ENCODE results near the gene H1-8. TPM values are rescaled to one million over a fixed set of nuclear protein-coding genes. Genes with fewer than 3 reads are reported as not detected.

The H1-8 gene
- total and polyA plus RNA-seq, 11 donors, result not detected

GRCh38 chr3:129560911-129561594, 18.1 kb downstream of the H1-8 start:
- intact Hi-C loops (cut with DNase I), result loop anchor here in 8 of 10 donors (5.0 kb wide), 5 partner anchors 36 to 69 kb away; partner anchors contain the start of gene PLXND1 (in 1 of the 8)

DNA sequence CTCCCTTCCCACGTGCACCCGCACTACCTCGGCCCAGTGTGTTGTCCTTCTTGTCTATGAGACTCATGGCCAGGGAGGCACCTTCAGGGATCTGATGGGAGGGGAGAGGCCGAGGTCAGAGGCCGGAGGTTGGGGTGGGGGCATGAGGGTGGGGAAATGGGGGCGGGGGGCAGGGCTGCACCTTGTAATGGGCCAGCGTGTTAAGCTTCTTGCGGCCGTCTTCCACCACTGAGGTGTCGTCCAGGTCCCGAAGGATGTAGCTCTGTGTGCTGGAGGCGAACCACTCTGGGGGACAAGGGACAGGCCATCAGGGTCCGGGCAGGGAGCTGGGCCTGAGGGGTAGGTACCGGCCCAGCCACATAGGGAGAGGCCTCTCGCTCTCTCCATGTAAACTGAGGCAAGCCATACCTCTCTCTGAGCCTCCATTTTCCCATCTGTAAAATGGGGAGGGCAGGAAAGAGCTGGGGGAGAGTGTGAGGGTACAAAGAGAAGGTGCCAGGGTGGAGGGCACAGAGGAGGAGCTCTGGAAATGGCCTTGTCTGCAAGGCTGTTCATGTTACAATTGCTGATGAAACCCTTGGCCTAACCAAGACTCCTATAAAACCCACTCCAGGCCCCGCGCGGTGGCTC, 18.8 kb downstream of the H1-8 start:
- 68 to 75% (median 71%) methylated on average over 14 to 18 of the region's 18 CpGs for WGBS, 4 donors
- no peaks in the 10 kb centered on the region for H3K27me3 ChIP-seq
- H3K36me3 ChIP-seq, result peaks cover 0 to 99% (median 76%) of the 10 kb centered on the region in 9 donors
- no peak overlapping the region for H3K4me3 ChIP-seq
- ATAC-seq, result no peak
- peak in 1 of 5 donors; percentile 16 for DNase-seq
- peaks cover 19 to 97% (median 70%) of the 10 kb centered on the region in 12 donors for H3K4me1 ChIP-seq
- intact Hi-C loops (cut with DNase I), result loop anchor here in 8 of 10 donors (5.0 kb wide), 5 partner anchors 36 to 69 kb away; partner anchors contain the start of gene PLXND1 (in 1 of the 8)
- H3K27ac ChIP-seq, result peak overlapping the region; percentile 74 to 90 (median 80)
- TF ChIP-seq POLR2A (IDR thresholded peaks at IDR 0.05) (no peak), CTCF (IDR thresholded peaks at IDR 0.05) (no peak)
- no peaks in the 10 kb centered on the region for H3K9me3 ChIP-seq

More at GRCh38 chr3:129560911-129561594, 18.1 kb downstream of the H1-8 start:
- DNase-seq (peak; percentile 86 to 94 (median 89)), ATAC-seq (peak; percentile 73 to 88 (median 81))
- 21 to 35% (median 24%) methylated on average over 15 to 18 of the region's 18 CpGs for WGBS, 4 donors
- no peaks in the 10 kb centered on the region for H3K9me3 ChIP-seq
- H3K27me3 ChIP-seq, result no peaks in the 10 kb centered on the region
- H3K27ac ChIP-seq, result peak overlapping the region; percentile 74 to 90 (median 80)
- peaks cover 19 to 97% (median 71%) of the 10 kb centered on the region in 12 donors for H3K4me1 ChIP-seq
- peak overlapping the region in 2 of 12 donors; percentile 1 to 8 for H3K4me3 ChIP-seq
- H3K36me3 ChIP-seq, result peaks cover 0 to 99% (median 76%) of the 10 kb centered on the region in 9 donors
- TF ChIP-seq POLR2A (IDR thresholded peaks at IDR 0.05), result no peak
- no peak for TF ChIP-seq CTCF (IDR thresholded peaks at IDR 0.05)

- Histone ChIP-seq H3K9me3 (no peaks in the 10 kb centered on the region), H3K36me3 (peaks cover 0 to 99% (median 76%) of the 10 kb centered on the region in 9 donors), H3K4me1 (peaks cover 16 to 96% (median 75%) of the 10 kb centered on the region in 12 donors), H3K27ac (peak overlapping the region in 2 of 12 donors; percentile 45 to 87), H3K27me3 (no peaks in the 10 kb centered on the region), H3K4me3 (no peak overlapping the region)
- TF ChIP-seq CTCF (IDR thresholded peaks at IDR 0.05), result no peak
- no peak for TF ChIP-seq POLR2A (IDR thresholded peaks at IDR 0.05)
- DNase-seq, result no peak
- 85 to 89% (median 87%) methylated on average over 19 of the region's 19 CpGs for WGBS, 4 donors
- intact Hi-C loops (cut with DNase I), result loop anchor here in 8 of 10 donors (5.0 kb wide), 5 partner anchors 34 to 71 kb away; partner anchors contain the start of gene PLXND1 (in 1 of the 8)
- no peak for ATAC-seq
Measured at GRCh38 chr3:129562803-129563202, 19.8 kb downstream of the H1-8 start.

GRCh38 chr3:129563332-129563731, 20.4 kb downstream of the H1-8 start:
- no peak for DNase-seq
- intact Hi-C loops (cut with DNase I), result loop anchor here in 8 of 10 donors (5.0 kb wide), 5 partner anchors 34 to 71 kb away; partner anchors contain the start of gene PLXND1 (in 1 of the 8)

More at GRCh38 chr3:129563332-129563731, 20.4 kb downstream of the H1-8 start:
- ATAC-seq, result no peak
- WGBS, 4 donors, result 86 to 90% (median 87%) methylated on average over 12 of the region's 12 CpGs
- H3K9me3 ChIP-seq, result no peaks in the 10 kb centered on the region
- H3K36me3 ChIP-seq, result peaks cover 0 to 99% (median 76%) of the 10 kb centered on the region in 9 donors
- no peaks in the 10 kb centered on the region for H3K27me3 ChIP-seq
- peaks cover 15 to 94% (median 73%) of the 10 kb centered on the region in 12 donors for H3K4me1 ChIP-seq
- H3K27ac ChIP-seq, result peak overlapping the region in 10 of 12 donors; percentile 22 to 87 (median 44)
- H3K4me3 ChIP-seq, result no peak overlapping the region
- TF ChIP-seq CTCF (IDR thresholded peaks at IDR 0.05), result no peak
- no peak for TF ChIP-seq POLR2A (IDR thresholded peaks at IDR 0.05)

Measured in heart left ventricle (tissue), 16 donors.